ENCODE measurements around the gene PLCB4. TPM values are rescaled to one million over a fixed set of nuclear protein-coding genes. Genes with fewer than 3 reads are reported as not detected.

PLCB4 gene
- polyA plus RNA-seq, 1 of the 3 experiments (the other 2 are of a cell fraction): 5.5 TPM

GRCh38 chr20:9093218-9093957 lies 24.5 kb downstream of the PLCB4 start (continued):
- TF ChIP-seq GATA2 (CRISPR knock-in tag; IDR thresholded peaks at IDR 0.05) (no peak), NFIC (IDR thresholded peaks at IDR 0.05; ENCODE audit: borderline replicate concordance) (no peak), ZBTB33 (IDR thresholded peaks at IDR 0.05; ENCODE audit: borderline replicate concordance, low read depth) (no peak)

- Histone ChIP-seq H3K4me3 (ENCODE audit: low read depth in 2 of 2, low read length in 1 of 2) (no peak overlapping the region), H3K4me1 (ENCODE audit: control insufficient read depth in 1 of 2, insufficient read depth in 2 of 2, low read depth in 1 of 2, low read length in 1 of 2) (no peaks in the 10 kb centered on the region; a peak in 1 of 4 replicates), H3K4me2 (no peak overlapping the region), H3K27me3 (ENCODE audit: insufficient read depth) (no peaks in the 10 kb centered on the region), H3F3A (replicated peaks; ENCODE audit: insufficient read depth) (no peaks in the 10 kb centered on the region), H3K9me2 (no peaks in the 10 kb centered on the region), H3K9me3 (no peaks in the 10 kb centered on the region), H2AFZ (ENCODE audit: low read depth) (no peak overlapping the region), H3K9ac (no peak overlapping the region), H4K20me1 (ENCODE audit: insufficient read depth) (no peaks in the 10 kb centered on the region), H3K27ac (ENCODE audit: low read depth in 2 of 2, low read length in 1 of 2) (no peak overlapping the region), H3K36me3 (replicated peaks in 1 of 2; ENCODE audit: control insufficient read depth in 1 of 2, insufficient read depth in 2 of 2, low read length in 1 of 2) (no peaks in the 10 kb centered on the region), H3K79me2 (ENCODE audit: insufficient read depth) (no peaks in the 10 kb centered on the region)
- no peak for DNase-seq
- ChIA-PET CTCF (interaction anchor here (1.3 to 1.6 kb wide), 3 partner anchors 246 to 309 kb away, joined by 4 read pairs; no protein-coding TSS in a partner anchor), POLR2A (no interaction called here)
- 98% methylated on average over 2 of the region's 2 CpGs for WGBS (ENCODE audit: low lambda C conversion rate)
- TF ChIP-seq RXRA (IDR thresholded peaks at IDR 0.05; ENCODE audit: borderline replicate concordance, low read depth): no peak
- no peak for TF ChIP-seq GABPA (IDR thresholded peaks at IDR 0.05; ENCODE audit: low read depth)
- no peak for TF ChIP-seq NFIC (IDR thresholded peaks at IDR 0.05; ENCODE audit: borderline replicate concordance)
- TF ChIP-seq MXI1 (IDR thresholded peaks at IDR 0.05; ENCODE audit: low read depth, low read length): no peak
- TF ChIP-seq IRF3 (IDR thresholded peaks at IDR 0.05; ENCODE audit: low read depth, low read length): no peak
- no peak for TF ChIP-seq FOXJ3 (CRISPR knock-in tag; IDR thresholded peaks at IDR 0.05)
- TF ChIP-seq RAD21 (IDR thresholded peaks at IDR 0.05; ENCODE audit: low read length): no peak
Observed at GRCh38 chr20:9099372-9099771, 30.5 kb downstream of the PLCB4 start.

GRCh38 chr20:9100691-9101090 lies 31.8 kb downstream of the PLCB4 start:
- Histone ChIP-seq H2AFZ (ENCODE audit: low read depth) (no peak overlapping the region), H3K4me3 (ENCODE audit: low read depth in 2 of 2, low read length in 1 of 2) (no peak overlapping the region), H3K9me2 (no peaks in the 10 kb centered on the region), H3K9ac (no peak overlapping the region), H3F3A (replicated peaks; ENCODE audit: insufficient read depth) (no peaks in the 10 kb centered on the region), H3K36me3 (replicated peaks in 1 of 2; ENCODE audit: control insufficient read depth in 1 of 2, insufficient read depth in 2 of 2, low read length in 1 of 2) (no peaks in the 10 kb centered on the region), H3K4me2 (no peak overlapping the region), H3K27ac (ENCODE audit: low read depth in 2 of 2, low read length in 1 of 2) (no peak overlapping the region), H3K27me3 (ENCODE audit: insufficient read depth) (no peaks in the 10 kb centered on the region), H4K20me1 (ENCODE audit: insufficient read depth) (no peaks in the 10 kb centered on the region), H3K4me1 (ENCODE audit: control insufficient read depth in 1 of 2, insufficient read depth in 2 of 2, low read depth in 1 of 2, low read length in 1 of 2) (no peaks in the 10 kb centered on the region; a peak in 1 of 4 replicates), H3K9me3 (no peaks in the 10 kb centered on the region), H3K79me2 (ENCODE audit: insufficient read depth) (no peaks in the 10 kb centered on the region)
- CTCF ChIA-PET: no interaction called here
- no peak for DNase-seq
- 97% methylated on average over 9 of the region's 9 CpGs for WGBS (ENCODE audit: low lambda C conversion rate)
- POLR2A ChIA-PET: no interaction called here
- TF ChIP-seq GABPA (IDR thresholded peaks at IDR 0.05; ENCODE audit: low read depth): no peak
- no peak for TF ChIP-seq TAF1 (IDR thresholded peaks at IDR 0.05; ENCODE audit: borderline replicate concordance, low read depth, low read length)
- no peak for TF ChIP-seq POLR2AphosphoS5 (IDR thresholded peaks at IDR 0.05; ENCODE audit: low read depth, low read length)
- no peak for TF ChIP-seq PBX3 (IDR thresholded peaks at IDR 0.05)
- no peak for TF ChIP-seq EP300 (IDR thresholded peaks at IDR 0.05; ENCODE audit: borderline replicate concordance in 1 of 2, low read depth in 1 of 2, low read length in 1 of 2)
- no peak for TF ChIP-seq MEF2A (IDR thresholded peaks at IDR 0.05; ENCODE audit: borderline replicate concordance, low read depth)
- TF ChIP-seq RXRA (IDR thresholded peaks at IDR 0.05; ENCODE audit: borderline replicate concordance, low read depth): no peak
- no peak for TF ChIP-seq MAX (IDR thresholded peaks at IDR 0.05; ENCODE audit: low read depth)
- TF ChIP-seq SIN3A (IDR thresholded peaks at IDR 0.05; ENCODE audit: borderline replicate concordance, low read depth, low read length): no peak
- no peak for TF ChIP-seq YY1 (IDR thresholded peaks at IDR 0.05; ENCODE audit: low read depth)
- no peak for TF ChIP-seq USF2 (IDR thresholded peaks at IDR 0.05; ENCODE audit: borderline replicate concordance, low read depth, low read length)
- TF ChIP-seq EZH2phosphoT487 (IDR thresholded peaks at IDR 0.05; ENCODE audit: borderline replicate concordance, low read depth): no peak
- TF ChIP-seq NFIC (IDR thresholded peaks at IDR 0.05; ENCODE audit: borderline replicate concordance): no peak

Measured in SK-N-SH (cell line).